SK-N-SH (cell line): Measurements from ENCODE around the gene ZNHIT3. TPM values are rescaled to one million over a fixed set of nuclear protein-coding genes. Genes with fewer than 3 reads are reported as not detected.

Experiments
- polyA plus RNA-seq, 3 experiments: library from polyadenylated mRNA; depleted of rRNA; stranded (reverse); fragments of >200 nt; gene quantifications; 2 replicates each; pipeline ENCODE4 v1.2.3, GENCODE V29; 2012
- small RNA-seq, 7 experiments: library from RNA; depleted of rRNA; stranded (forward); fragments of <200 nt; gene quantifications; one replicate each; pipeline ENCODE3, GENCODE V24; 2012

The ZNHIT3 gene
- polyA plus RNA-seq, 1 of the 3 experiments (the other 2 are of a cell fraction), result 59.9 TPM

Small RNA genes within 50 kb of the gene (small RNA-seq; reads per million reads assigned to genes)
- 0 reads per million in 7 experiments for gene RNA5SP439

Other genes starting within 250 kb of the ZNHIT3 start
- 0.05 TPM in 1 of 2 replicates, not detected in the other for gene TBC1D3I, start 222.1 kb upstream of the ZNHIT3 start, polyA plus RNA-seq (2012; rRNA removed)
- not detected in 2 replicates for gene TBC1D3G, start 162.8 kb upstream of the ZNHIT3 start, polyA plus RNA-seq (2012; rRNA removed)
- gene TBC1D3H, start 98.2 kb upstream of the ZNHIT3 start, polyA plus RNA-seq (2012; rRNA removed), result not detected in 2 replicates
- 61.6 and 72.4 TPM in 2 replicates for gene MYO19, start 48.2 kb downstream of the ZNHIT3 start, polyA plus RNA-seq (2012; rRNA removed)
- gene PIGW, start 48.3 kb downstream of the ZNHIT3 start, polyA plus RNA-seq (2012; rRNA removed), result 10.1 and 11.2 TPM in 2 replicates
- gene GGNBP2, start 58.2 kb downstream of the ZNHIT3 start, polyA plus RNA-seq (2012; rRNA removed), result 74.5 and 79.3 TPM in 2 replicates
- 31.6 and 38.5 TPM in 2 replicates for gene DHRS11, start 105.2 kb downstream of the ZNHIT3 start, polyA plus RNA-seq (2012; rRNA removed)
- gene MRM1, start 114.9 kb downstream of the ZNHIT3 start, polyA plus RNA-seq (2012; rRNA removed), result 9.8 and 10.9 TPM in 2 replicates